BLaER1 treated with 17β-estradiol and CSF1 and Interleukin-3, amounts not matched to agents 10 nM and 100 nM (cell line): ENCODE results near the gene SEC62.

Source experiments
- H3K27ac ChIP-seq, 11 experiments: shearing (Covaris generic); formaldehyde crosslinking; 2 replicates each; pipeline ENCODE4 v1.8.1; 2022
- H3K27me3 ChIP-seq, 11 experiments: shearing (Covaris generic); formaldehyde crosslinking; 2 replicates each; pipeline ENCODE4 v1.8.1; 2022
- H3K36me3 ChIP-seq, 11 experiments: shearing (Covaris generic); formaldehyde crosslinking; 2 replicates each; pipeline ENCODE4 v1.8.1; 2022
- H3K4me1 ChIP-seq, 10 experiments: shearing (Covaris generic); formaldehyde crosslinking; 2 replicates each; pipeline ENCODE4 v1.8.1; 2022
- H3K4me2 ChIP-seq, 11 experiments: shearing (Covaris generic); formaldehyde crosslinking; 2 replicates each; pipeline ENCODE4 v1.8.1; 2022
- H3K4me3 ChIP-seq, 10 experiments: shearing (Covaris generic); formaldehyde crosslinking; 2 replicates each; pipeline ENCODE4 v1.8.1; 2022
- H3K9ac ChIP-seq, 11 experiments: shearing (Covaris generic); formaldehyde crosslinking; 2 replicates each; pipeline ENCODE4 v1.8.1; 2022
- H3K9me3 ChIP-seq, 11 experiments: shearing (Covaris generic); formaldehyde crosslinking; replicated peaks in 1 of 11; 2 replicates each; pipeline ENCODE4 v1.8.1; 2022
- H4K20me1 ChIP-seq, 11 experiments: shearing (Covaris generic); formaldehyde crosslinking; 2 replicates each; pipeline ENCODE4 v1.8.1; 2022
- Cebpa-rat ChIP-seq, 11 experiments: shearing (Covaris generic); IDR thresholded peaks; 2 replicates each; pipeline ENCODE4 v1.8.1; 2022

SEC62 gene

GRCh38 chr3:169940470-169941181 is 26.0 kb upstream of the SEC62 start:
- Histone ChIP-seq H3K36me3 (no peaks in the 10 kb centered on the region; a peak in 1 of 22 replicates), H4K20me1 (no peaks in the 10 kb centered on the region), H3K27ac (peak overlapping the region in 8 of 11 experiments; percentile 39 to 85 (median 70); a peak in 16 of 22 replicates), H3K4me2 (peak overlapping the region; percentile 44 to 83 (median 75)), H3K9ac (peak overlapping the region in 4 of 11 experiments; percentile 43 to 67 (median 62); a peak in 5 of 22 replicates), H3K27me3 (no peaks in the 10 kb centered on the region), H3K4me3 (peak overlapping the region in 2 of 10 experiments; percentile 14 to 25; a peak in 3 of 20 replicates), H3K9me3 (peaks cover 0 to 6% (median 0%) of the 10 kb centered on the region in 11 experiments; a peak in 5 of 22 replicates), H3K4me1 (peaks cover 33 to 77% (median 54%) of the 10 kb centered on the region in 10 experiments)
- no peak for TF ChIP-seq Cebpa-rat (IDR thresholded peaks at IDR 0.05)

- peak overlapping the region in 1 of 10 experiments; percentile 10; a peak in 1 of 20 replicates for H3K4me3 ChIP-seq
- peaks cover 0 to 6% (median 0%) of the 10 kb centered on the region in 11 experiments; a peak in 5 of 22 replicates for H3K9me3 ChIP-seq
- H3K4me2 ChIP-seq, result peak overlapping the region; percentile 55 to 83 (median 72)
- no peaks in the 10 kb centered on the region for H4K20me1 ChIP-seq
- peaks cover 36 to 93% (median 58%) of the 10 kb centered on the region in 10 experiments for H3K4me1 ChIP-seq
- no peak for TF ChIP-seq Cebpa-rat (IDR thresholded peaks at IDR 0.05)
- H3K9ac ChIP-seq, result peak overlapping the region in 9 of 11 experiments; percentile 10 to 64 (median 46); a peak in 13 of 22 replicates
- H3K27ac ChIP-seq, result peak overlapping the region; percentile 43 to 79 (median 59); a peak in 21 of 22 replicates
- H3K36me3 ChIP-seq, result no peaks in the 10 kb centered on the region; a peak in 1 of 22 replicates
- no peaks in the 10 kb centered on the region for H3K27me3 ChIP-seq
These were observed 21.3 kb upstream of the SEC62 start for GRCh38 chr3:169945313-169945712.

GRCh38 chr3:169946336-169946735 is 20.3 kb upstream of the SEC62 start:
- Histone ChIP-seq H3K9ac (peak overlapping the region in 1 of 11 experiments; percentile 64; a peak in 1 of 22 replicates), H4K20me1 (no peaks in the 10 kb centered on the region), H3K4me3 (no peak overlapping the region), H3K9me3 (peaks cover 0 to 9% (median 6%) of the 10 kb centered on the region in 11 experiments; a peak in 8 of 22 replicates), H3K4me1 (peaks cover 26 to 83% (median 48%) of the 10 kb centered on the region in 10 experiments), H3K27ac (peak overlapping the region in 8 of 11 experiments; percentile 31 to 79 (median 60); a peak in 13 of 22 replicates), H3K36me3 (no peaks in the 10 kb centered on the region; a peak in 1 of 22 replicates), H3K4me2 (peak overlapping the region; percentile 55 to 83 (median 72)), H3K27me3 (no peaks in the 10 kb centered on the region)
- no peak for TF ChIP-seq Cebpa-rat (IDR thresholded peaks at IDR 0.05)

GRCh38 chr3:169948559-169949448 is 17.8 kb upstream of the SEC62 start:
- Histone ChIP-seq H3K4me3 (no peak overlapping the region), H3K4me1 (peaks cover 31 to 65% (median 45%) of the 10 kb centered on the region in 10 experiments), H4K20me1 (no peaks in the 10 kb centered on the region), H3K27me3 (no peaks in the 10 kb centered on the region), H3K27ac (no peak overlapping the region; a peak in 1 of 22 replicates), H3K36me3 (no peaks in the 10 kb centered on the region), H3K9ac (no peak overlapping the region), H3K9me3 (peaks cover 0 to 27% (median 22%) of the 10 kb centered on the region in 11 experiments; a peak in 19 of 22 replicates), H3K4me2 (peak overlapping the region in 7 of 11 experiments; percentile 8 to 72 (median 24); a peak in 11 of 22 replicates)
- TF ChIP-seq Cebpa-rat (IDR thresholded peaks at IDR 0.05), result no peak

- H4K20me1 ChIP-seq, result no peaks in the 10 kb centered on the region
- H3K27me3 ChIP-seq, result no peaks in the 10 kb centered on the region
- no peak overlapping the region for H3K9ac ChIP-seq
- peaks cover 22 to 44% (median 28%) of the 10 kb centered on the region in 10 experiments for H3K4me1 ChIP-seq
- no peak overlapping the region for H3K4me3 ChIP-seq
- H3K36me3 ChIP-seq, result no peaks in the 10 kb centered on the region
- H3K27ac ChIP-seq, result peak overlapping the region in 2 of 11 experiments; percentile 15 to 30; a peak in 2 of 22 replicates
- peaks cover 0 to 34% (median 23%) of the 10 kb centered on the region in 11 experiments; a peak in 19 of 22 replicates for H3K9me3 ChIP-seq
- H3K4me2 ChIP-seq, result no peak overlapping the region
- no peak for TF ChIP-seq Cebpa-rat (IDR thresholded peaks at IDR 0.05)
These were observed 14.6 kb upstream of the SEC62 start for GRCh38 chr3:169952045-169952444.

- Histone ChIP-seq H3K4me2 (peak overlapping the region; percentile 25 to 80 (median 69); a peak in 21 of 22 replicates), H3K27ac (peak overlapping the region; percentile 43 to 75 (median 66); a peak in 21 of 22 replicates), H3K9ac (peak overlapping the region in 6 of 11 experiments; percentile 40 to 57 (median 48); a peak in 8 of 22 replicates), H3K9me3 (peaks cover 0 to 34% (median 23%) of the 10 kb centered on the region in 11 experiments; a peak in 19 of 22 replicates), H3K36me3 (no peaks in the 10 kb centered on the region), H3K27me3 (no peaks in the 10 kb centered on the region), H3K4me3 (no peak overlapping the region; a peak in 1 of 20 replicates), H4K20me1 (no peaks in the 10 kb centered on the region), H3K4me1 (peaks cover 15 to 29% (median 26%) of the 10 kb centered on the region in 10 experiments)
- no peak for TF ChIP-seq Cebpa-rat (IDR thresholded peaks at IDR 0.05)
These were observed 13.0 kb upstream of the SEC62 start for GRCh38 chr3:169953462-169954141.

GRCh38 chr3:169954142-169954756 is 12.4 kb upstream of the SEC62 start:
- H3K27ac ChIP-seq, result peak overlapping the region; percentile 58 to 75 (median 67); a peak in 21 of 22 replicates
- peaks cover 15 to 26% (median 20%) of the 10 kb centered on the region in 10 experiments for H3K4me1 ChIP-seq
- H3K9me3 ChIP-seq, result peaks cover 0 to 34% (median 23%) of the 10 kb centered on the region in 11 experiments; a peak in 19 of 22 replicates
- peak in 1 of 11 experiments; percentile 34; a peak in 1 of 22 replicates for TF ChIP-seq Cebpa-rat (IDR thresholded peaks at IDR 0.05)
- no peaks in the 10 kb centered on the region for H4K20me1 ChIP-seq
- no peaks in the 10 kb centered on the region for H3K27me3 ChIP-seq
- peak overlapping the region in 1 of 10 experiments; percentile 2; a peak in 1 of 20 replicates for H3K4me3 ChIP-seq
- H3K36me3 ChIP-seq, result no peaks in the 10 kb centered on the region
- peak overlapping the region; percentile 25 to 80 (median 69) for H3K4me2 ChIP-seq
- H3K9ac ChIP-seq, result peak overlapping the region in 10 of 11 experiments; percentile 6 to 57 (median 43); a peak in 14 of 22 replicates
